ENCODE data around the gene IRF1.

Gene IRF1

DNA sequence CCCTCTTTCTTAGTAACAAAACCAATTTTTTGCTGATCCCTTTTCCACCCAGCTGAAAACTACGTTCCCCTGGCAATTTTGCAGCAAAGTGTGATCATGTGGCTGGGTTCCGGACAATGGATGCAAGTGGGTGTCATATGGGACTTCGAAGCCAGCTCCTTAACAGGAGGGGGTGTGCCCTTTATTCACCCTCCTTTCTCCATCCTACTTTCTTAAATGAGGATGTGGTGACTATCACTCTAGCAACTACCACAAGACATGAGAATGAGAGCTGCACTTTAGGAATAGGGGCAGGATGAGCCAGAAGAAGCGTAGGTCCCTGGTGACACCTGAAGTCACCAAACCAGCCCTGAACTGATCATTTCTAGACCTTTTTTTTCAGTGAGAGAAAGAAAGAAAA is 58.9 kb downstream of the IRF1 start:
- TF ChIP-seq CTCF (IDR thresholded peaks at IDR 0.05; ENCODE audit: control insufficient read depth, extremely low read depth, insufficient read depth) = no peak
- no peak for DNase-seq (ENCODE audit: low read depth)

More for the DNA sequence above, 58.9 kb downstream of the IRF1 start:
- H3K4me3 ChIP-seq (ENCODE audit: low read depth, low read length) = no peak overlapping the region

All from LNCaP clone FGC (cell line).